IMR-90 (cell line): ENCODE measurements around the gene RFPL3. TPM values are rescaled to one million over a fixed set of nuclear protein-coding genes. Genes with fewer than 3 reads are reported as not detected.

Experiments used
- ATAC-seq: fragments of 200-7000 bp; cut with Tn5 transposase; 2 replicates; pipeline ENCODE4 v1.9.1; 2020; ENCODE audit warnings: low read depth, mild to moderate bottlenecking, moderate library complexity
- BruUV-seq: library from RNA; stranded (reverse); fragments of 400-500 nt; replicated peaks from 2 replicates; lab custom pipeline; 2021; lab: Mats Ljungman, UMichigan
- CTCF ChIA-PET: fragments of 300-600 bp; formaldehyde crosslinking; extraction: SDS; loops from one replicate; lab custom pipeline; 2021; ENCODE audit warnings: antibody characterized with exemption; lab: Yijun Ruan, JAX
- POLR2A ChIA-PET: fragments of 300-600 bp; sonication (Branson Sonifier 250); formaldehyde crosslinking; loops from one replicate; lab custom pipeline; 2022; ENCODE audit warnings: antibody characterized with exemption; ENCODE audit not compliant: unreplicated experiment; lab: Charles Lee
- DNase-seq: peaks from one replicate; pipeline ENCODE4 v3.0.0; 2013
- H2AFZ ChIP-seq: replicated peaks from 2 replicates; pipeline ENCODE3; 2013; ENCODE audit warnings: low read length, mild to moderate bottlenecking; ENCODE audit not compliant: poor library complexity
- H2AK5ac ChIP-seq: 2 replicates; pipeline ENCODE4 v1.6.1; 2013; ENCODE audit warnings: low read depth, low read length, inconsistent platforms
- H2AK9ac ChIP-seq: replicated peaks from 2 replicates; pipeline ENCODE3; 2013; ENCODE audit warnings: mild to moderate bottlenecking, low read depth, low read length, moderate library complexity; ENCODE audit not compliant: poor library complexity
- H2BK120ac ChIP-seq: 2 replicates; pipeline ENCODE4 v1.6.1; 2013; ENCODE audit warnings: low read depth, low read length, inconsistent platforms
- H2BK15ac ChIP-seq: 3 replicates; pipeline ENCODE4 v1.6.1; 2013; ENCODE audit warnings: low read depth, low read length, inconsistent platforms
- H2BK20ac ChIP-seq: 2 replicates; pipeline ENCODE4 v1.6.1; 2013; ENCODE audit warnings: low read depth, mild to moderate bottlenecking, inconsistent platforms, low read length, moderate library complexity
- H2BK5ac ChIP-seq: 2 replicates; pipeline ENCODE4 v1.6.1; 2013; ENCODE audit warnings: mild to moderate bottlenecking, low read depth, low read length, inconsistent platforms; ENCODE audit not compliant: poor library complexity, severe bottlenecking
- H3K14ac ChIP-seq: replicated peaks from 2 replicates; pipeline ENCODE4 v1.6.1; 2013; ENCODE audit warnings: low read depth, low read length, inconsistent platforms
- H3K18ac ChIP-seq: 2 replicates; pipeline ENCODE4 v1.6.1; 2013; ENCODE audit warnings: low read depth, low read length, control low read depth
- H3K23ac ChIP-seq: 2 replicates; pipeline ENCODE4 v1.6.1; 2013; ENCODE audit warnings: low read depth, low read length, inconsistent platforms
- H3K27ac ChIP-seq: 2 replicates; pipeline ENCODE4 v1.5.1; 2013; ENCODE audit warnings: mild to moderate bottlenecking, control low read depth, low read length; ENCODE audit not compliant: insufficient read depth
- H3K27me3 ChIP-seq: 2 replicates; pipeline ENCODE4 v1.6.1; 2013; ENCODE audit warnings: low read length; ENCODE audit not compliant: control insufficient read depth, insufficient read depth
- H3K36me3 ChIP-seq: 2 replicates; pipeline ENCODE4 v1.6.1; 2013; ENCODE audit warnings: low read length, mixed read lengths; ENCODE audit not compliant: control insufficient read depth, insufficient read depth
- H3K4ac ChIP-seq: 2 replicates; pipeline ENCODE4 v1.6.1; 2013; ENCODE audit warnings: low read depth, low read length, inconsistent platforms
- H3K4me1 ChIP-seq: 2 replicates; pipeline ENCODE4 v1.6.1; 2013; ENCODE audit warnings: low read length, mixed read lengths; ENCODE audit not compliant: control insufficient read depth, insufficient read depth
- H3K4me2 ChIP-seq: 2 replicates; pipeline ENCODE4 v1.6.1; 2013; ENCODE audit warnings: low read depth, mild to moderate bottlenecking, control low read depth, low read length, moderate library complexity
- H3K4me3 ChIP-seq: 2 replicates; pipeline ENCODE4 v1.5.1; 2013; ENCODE audit warnings: low read depth, mild to moderate bottlenecking, control low read depth, low read length, moderate library complexity; ENCODE audit not compliant: insufficient read depth
- H3K56ac ChIP-seq: 2 replicates; pipeline ENCODE4 v1.6.1; 2013; ENCODE audit warnings: low read length, inconsistent platforms; ENCODE audit not compliant: insufficient read depth; ENCODE audit errors: extremely low read depth
- H3K79me1 ChIP-seq, 2 experiments: 2 replicates each; pipeline ENCODE4 v1.6.1; 2013; ENCODE audit warnings: low read length in 2 of 2, inconsistent platforms in 1 of 2, low read depth in 1 of 2
- H3K9ac ChIP-seq: 2 replicates; pipeline ENCODE4 v1.6.1; 2013; ENCODE audit warnings: low read depth, low read length, control low read depth
- H3K9me1 ChIP-seq: 2 replicates; pipeline ENCODE4 v1.6.1; 2013; ENCODE audit warnings: low read length, inconsistent platforms; ENCODE audit not compliant: insufficient read depth
- H3K9me3 ChIP-seq: 2 replicates; pipeline ENCODE4 v1.6.1; 2013; ENCODE audit warnings: low read length; ENCODE audit not compliant: control insufficient read depth, insufficient read depth
- H4K20me1 ChIP-seq: 2 replicates; pipeline ENCODE4 v1.6.1; 2013; ENCODE audit warnings: low read length, inconsistent platforms; ENCODE audit not compliant: insufficient read depth
- H4K5ac ChIP-seq: 2 replicates; pipeline ENCODE4 v1.6.1; 2013; ENCODE audit warnings: mild to moderate bottlenecking, low read depth, low read length, control low read depth
- H4K8ac ChIP-seq, 2 experiments: 2 replicates each; pipeline ENCODE4 v1.6.1; 2013; ENCODE audit warnings: low read depth in 2 of 2, low read length in 2 of 2, control low read depth in 1 of 2, inconsistent platforms in 1 of 2
- H4K91ac ChIP-seq: 2 replicates; pipeline ENCODE4 v1.6.1; 2013; ENCODE audit warnings: low read depth, low read length, inconsistent platforms; ENCODE audit not compliant: insufficient read depth
- BHLHE40 ChIP-seq: fragments of 150-350 bp; IDR thresholded peaks from 2 replicates; pipeline ENCODE4 v1.6.1; 2016; ENCODE audit warnings: mild to moderate bottlenecking, low read depth, low read length
- CHD1 ChIP-seq: IDR thresholded peaks from 2 replicates; pipeline ENCODE4 v1.6.1; 2012; ENCODE audit warnings: low read depth, low read length, improper control_type of control experiment
- FOS ChIP-seq: fragments of 150-350 bp; IDR thresholded peaks from 2 replicates; pipeline ENCODE4 v1.6.1; 2016; ENCODE audit warnings: low read depth, low read length
- MAZ ChIP-seq: IDR thresholded peaks from 2 replicates; pipeline ENCODE4 v1.6.1; 2012; ENCODE audit warnings: low read depth, mild to moderate bottlenecking, low read length, improper control_type of control experiment, moderate library complexity, borderline replicate concordance
- NFE2L2 ChIP-seq: fragments of 150-350 bp; IDR thresholded peaks from 2 replicates; pipeline ENCODE4 v1.6.1; 2016; ENCODE audit warnings: low read depth, mild to moderate bottlenecking, low read length
- RAD21 ChIP-seq: IDR thresholded peaks from 2 replicates; pipeline ENCODE4 v1.6.1; 2012; ENCODE audit warnings: low read length, improper control_type of control experiment
- RCOR1 ChIP-seq: IDR thresholded peaks from 2 replicates; pipeline ENCODE4 v1.6.1; 2012; ENCODE audit warnings: mild to moderate bottlenecking, low read length, improper control_type of control experiment; ENCODE audit not compliant: insufficient replicate concordance
- RFX5 ChIP-seq: IDR thresholded peaks from 2 replicates; pipeline ENCODE4 v1.8.0; 2012; ENCODE audit warnings: low read depth, mild to moderate bottlenecking, low read length, moderate library complexity
- SMC3 ChIP-seq: fragments of 150-350 bp; IDR thresholded peaks from 2 replicates; pipeline ENCODE4 v1.6.1; 2016; ENCODE audit warnings: low read depth, mild to moderate bottlenecking, antibody characterized with exemption, low read length, moderate library complexity
- WGBS, 2 experiments: methylation state at CpG; one replicate each; pipeline versions ENCODE4 v1.1.5 to v1.1.7; 2013; ENCODE audit warnings: missing lambda C conversion rate in 2 of 2; ENCODE audit not compliant: insufficient read length in 1 of 2; ENCODE audit errors: extremely low coverage in 2 of 2; 5-methylcytosine and 5-hydroxymethylcytosine counted together
- dilution Hi-C: fragments of 300-500 bp; cut with HindIII; formaldehyde crosslinking; loops from one replicate; pipeline ENCODE4 v1.14.3; 2018; ENCODE audit warnings: low sequenced_read_pairs; ENCODE audit not compliant: unreplicated experiment
- in situ Hi-C: fragments of 300-500 bp; cut with MboI; formaldehyde crosslinking; loops from 3 replicates; pipeline ENCODE4 v1.14.3; 2019; ENCODE audit warnings: low sequenced_read_pairs, inconsistent platforms, mixed read lengths
- intact Hi-C: fragments of 100-400 bp; cut with micrococcal nuclease; formaldehyde crosslinking; loops from 2 replicates; pipeline ENCODE4 v1.10.0; 2022
- polyA plus RNA-seq, 3 experiments: library from polyadenylated mRNA; depleted of rRNA; stranded (reverse); fragments of >200 nt; gene quantifications; 2 replicates each; pipeline ENCODE4 v1.2.3, GENCODE V29; 2012; ENCODE audit warnings: low replicate concordance in 1 of 3
- total RNA-seq: library from RNA; depleted of rRNA; stranded (reverse); fragments of >200 nt; gene quantifications from 2 replicates; pipeline ENCODE4 v1.2.3, GENCODE V29; 2012
- TF ChIP-seq, protein P1 (sequence below): conservative IDR thresholded peaks from 2 replicates; pipeline ENCODE4 v1.5.1; 2012; ENCODE audit warnings: mild to moderate bottlenecking, low read depth, low read length, improper control_type of control experiment

RFPL3 gene
- total and polyA plus RNA-seq, 2 of the 4 experiments (the other 2 are of a cell fraction): not detected

GRCh38 chr22:32317524-32317923 is 40.1 kb upstream of the RFPL3 start:
- dilution Hi-C loops (no loop called here), intact Hi-C loops (no loop called here), in situ Hi-C loops (no loop called here)
- Histone ChIP-seq H2BK5ac (no peak overlapping the region), H2BK15ac (no peak overlapping the region), H3K36me3 (no peaks in the 10 kb centered on the region), H4K5ac (no peak overlapping the region), H4K91ac (no peak overlapping the region), H3K27ac (no peak overlapping the region), H2AK5ac (no peak overlapping the region), H3K9me1 (no peaks in the 10 kb centered on the region), H3K4ac (no peak overlapping the region), H3K79me1 (no peaks in the 10 kb centered on the region), H3K9me3 (no peaks in the 10 kb centered on the region), H2BK20ac (no peak overlapping the region), H3K4me3 (no peak overlapping the region), H3K4me1 (no peaks in the 10 kb centered on the region), H2AFZ (no peak overlapping the region), H3K18ac (no peak overlapping the region), H3K9ac (no peak overlapping the region), H2AK9ac (no peak overlapping the region), H3K27me3 (no peaks in the 10 kb centered on the region; the same call in 1 of the 2 replicates), H4K8ac (no peak overlapping the region), H2BK120ac (no peak overlapping the region), H3K14ac (no peak overlapping the region), H3K56ac (no peak overlapping the region), H3K4me2 (no peak overlapping the region), H4K20me1 (no peaks in the 10 kb centered on the region), H3K23ac (no peak overlapping the region)
- DNase-seq: no peak
- BruUV-seq: no TSS peak
- no peak for ATAC-seq
- POLR2A ChIA-PET: no interaction called here
- TF ChIP-seq FOS: no peak
- TF ChIP-seq RFX5: no peak
- no peak for TF ChIP-seq BHLHE40
- no peak for TF ChIP-seq CHD1
- TF ChIP-seq SMC3: no peak
- TF ChIP-seq, protein P1, sequence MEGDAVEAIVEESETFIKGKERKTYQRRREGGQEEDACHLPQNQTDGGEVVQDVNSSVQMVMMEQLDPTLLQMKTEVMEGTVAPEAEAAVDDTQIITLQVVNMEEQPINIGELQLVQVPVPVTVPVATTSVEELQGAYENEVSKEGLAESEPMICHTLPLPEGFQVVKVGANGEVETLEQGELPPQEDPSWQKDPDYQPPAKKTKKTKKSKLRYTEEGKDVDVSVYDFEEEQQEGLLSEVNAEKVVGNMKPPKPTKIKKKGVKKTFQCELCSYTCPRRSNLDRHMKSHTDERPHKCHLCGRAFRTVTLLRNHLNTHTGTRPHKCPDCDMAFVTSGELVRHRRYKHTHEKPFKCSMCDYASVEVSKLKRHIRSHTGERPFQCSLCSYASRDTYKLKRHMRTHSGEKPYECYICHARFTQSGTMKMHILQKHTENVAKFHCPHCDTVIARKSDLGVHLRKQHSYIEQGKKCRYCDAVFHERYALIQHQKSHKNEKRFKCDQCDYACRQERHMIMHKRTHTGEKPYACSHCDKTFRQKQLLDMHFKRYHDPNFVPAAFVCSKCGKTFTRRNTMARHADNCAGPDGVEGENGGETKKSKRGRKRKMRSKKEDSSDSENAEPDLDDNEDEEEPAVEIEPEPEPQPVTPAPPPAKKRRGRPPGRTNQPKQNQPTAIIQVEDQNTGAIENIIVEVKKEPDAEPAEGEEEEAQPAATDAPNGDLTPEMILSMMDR: no peak
- no peak for TF ChIP-seq RAD21
- no peak for TF ChIP-seq NFE2L2
- TF ChIP-seq MAZ: no peak
- no peak for TF ChIP-seq RCOR1
- CTCF ChIA-PET: no interaction called here
- WGBS, 2 experiments: no CpG with 5 or more reads among the region's 1 CpG
